Retinal pigment epithelial cell (primary cell): Measurements from ENCODE around the gene ASCL5.

Experiments used
- DNase-seq: peaks from one replicate; pipeline ENCODE4 v3.0.0-alpha.2; 2010; ENCODE audit warnings: low read depth
- H3K4me3 ChIP-seq: 2 replicates; pipeline ENCODE4 v1.5.1; 2011; ENCODE audit warnings: mild to moderate bottlenecking, low read length, control low read depth, moderate library complexity
- TF ChIP-seq, protein P1 (sequence below): conservative IDR thresholded peaks from 2 replicates; pipeline ENCODE4 v1.5.1; 2011; ENCODE audit warnings: low read depth, low read length, control low read depth, inconsistent platforms

ASCL5 gene

DNA sequence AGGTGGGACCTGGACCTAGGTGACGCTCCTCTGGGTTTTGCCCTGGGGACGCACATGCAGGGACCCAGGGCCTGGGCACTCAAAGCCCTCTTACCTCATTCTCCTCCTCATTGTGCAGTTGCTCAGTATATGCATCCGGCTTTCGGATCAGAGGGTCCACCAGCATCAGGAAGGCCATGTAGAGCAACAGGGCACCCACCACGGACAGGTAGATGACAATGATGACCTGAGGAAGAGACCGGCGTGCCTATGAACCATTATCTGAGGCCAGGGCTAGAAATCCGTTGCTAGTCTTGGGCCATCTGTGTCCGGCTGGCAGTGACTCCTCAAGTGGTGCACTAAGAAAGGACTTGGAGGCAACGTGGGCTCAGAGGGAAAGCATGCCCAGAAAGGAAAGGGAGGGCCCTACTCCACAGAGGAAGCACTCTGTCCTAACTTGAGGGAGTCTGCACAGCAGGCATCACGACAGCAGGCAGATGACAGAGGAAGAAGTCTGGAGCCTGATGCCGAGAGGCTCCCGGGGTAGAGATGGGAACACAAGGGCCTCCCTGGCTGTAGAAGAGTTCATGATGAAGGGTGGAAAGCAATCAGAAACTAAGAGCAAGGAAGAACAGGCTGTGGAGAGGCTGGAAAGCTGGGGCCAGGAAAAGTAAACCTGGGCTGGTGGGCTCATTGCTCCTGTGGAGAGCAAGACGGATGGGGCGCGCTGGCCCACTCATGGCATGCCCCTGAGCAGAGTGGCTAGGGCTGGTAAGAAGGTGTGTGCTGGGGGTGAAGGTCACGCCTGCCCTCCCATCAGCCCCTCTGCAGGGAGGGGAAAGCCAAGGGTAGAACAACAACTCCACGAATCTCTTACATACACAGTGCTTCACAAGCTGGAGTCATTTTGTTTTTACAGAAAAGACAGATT is 17.0 kb upstream of the ASCL5 start:
- TF ChIP-seq, protein P1, sequence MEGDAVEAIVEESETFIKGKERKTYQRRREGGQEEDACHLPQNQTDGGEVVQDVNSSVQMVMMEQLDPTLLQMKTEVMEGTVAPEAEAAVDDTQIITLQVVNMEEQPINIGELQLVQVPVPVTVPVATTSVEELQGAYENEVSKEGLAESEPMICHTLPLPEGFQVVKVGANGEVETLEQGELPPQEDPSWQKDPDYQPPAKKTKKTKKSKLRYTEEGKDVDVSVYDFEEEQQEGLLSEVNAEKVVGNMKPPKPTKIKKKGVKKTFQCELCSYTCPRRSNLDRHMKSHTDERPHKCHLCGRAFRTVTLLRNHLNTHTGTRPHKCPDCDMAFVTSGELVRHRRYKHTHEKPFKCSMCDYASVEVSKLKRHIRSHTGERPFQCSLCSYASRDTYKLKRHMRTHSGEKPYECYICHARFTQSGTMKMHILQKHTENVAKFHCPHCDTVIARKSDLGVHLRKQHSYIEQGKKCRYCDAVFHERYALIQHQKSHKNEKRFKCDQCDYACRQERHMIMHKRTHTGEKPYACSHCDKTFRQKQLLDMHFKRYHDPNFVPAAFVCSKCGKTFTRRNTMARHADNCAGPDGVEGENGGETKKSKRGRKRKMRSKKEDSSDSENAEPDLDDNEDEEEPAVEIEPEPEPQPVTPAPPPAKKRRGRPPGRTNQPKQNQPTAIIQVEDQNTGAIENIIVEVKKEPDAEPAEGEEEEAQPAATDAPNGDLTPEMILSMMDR: no peak
- DNase-seq: no peak
- H3K4me3 ChIP-seq: no peak overlapping the region

DNA sequence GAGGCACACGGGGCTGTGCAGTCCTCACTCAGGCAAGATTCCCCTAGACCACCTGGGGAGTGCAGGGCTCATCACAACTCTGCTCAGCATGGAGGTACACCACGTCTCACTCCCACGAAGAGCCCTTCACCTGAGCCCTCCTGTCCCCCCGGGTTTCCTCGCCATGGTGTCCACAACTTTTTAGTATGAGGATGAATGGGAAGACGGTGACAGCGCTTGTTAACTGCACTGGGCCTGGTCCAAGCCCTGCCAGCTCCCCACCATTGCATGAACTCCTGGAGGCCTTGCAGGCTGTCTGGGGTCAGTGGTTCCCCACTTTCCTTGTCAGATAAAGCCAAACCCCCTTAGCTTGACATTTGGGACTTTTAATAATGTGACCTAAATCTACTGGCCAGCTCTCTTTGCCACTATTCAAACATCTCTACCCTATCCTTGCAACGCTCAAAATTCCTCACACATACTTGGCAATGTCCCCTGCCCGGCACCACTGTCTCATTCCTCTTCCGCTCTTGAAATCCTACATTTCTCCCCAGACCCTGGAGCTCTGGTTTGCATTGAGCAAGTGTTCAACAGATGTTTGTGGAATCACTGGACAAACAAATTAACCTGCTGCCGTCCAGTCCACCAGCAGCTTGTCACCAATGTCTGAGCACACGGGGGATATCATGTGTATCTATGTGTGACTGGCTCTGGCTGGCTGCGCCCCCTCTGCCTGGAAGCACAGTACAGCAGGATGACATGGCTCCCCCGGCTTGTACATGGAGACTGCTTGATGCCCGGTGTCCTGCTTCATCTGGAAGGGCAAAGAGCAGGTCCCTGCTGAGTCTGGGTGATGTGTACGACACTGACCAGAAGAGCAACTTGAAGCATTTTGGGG is 16.1 kb upstream of the ASCL5 start:
- TF ChIP-seq, protein P1: no peak

DNA sequence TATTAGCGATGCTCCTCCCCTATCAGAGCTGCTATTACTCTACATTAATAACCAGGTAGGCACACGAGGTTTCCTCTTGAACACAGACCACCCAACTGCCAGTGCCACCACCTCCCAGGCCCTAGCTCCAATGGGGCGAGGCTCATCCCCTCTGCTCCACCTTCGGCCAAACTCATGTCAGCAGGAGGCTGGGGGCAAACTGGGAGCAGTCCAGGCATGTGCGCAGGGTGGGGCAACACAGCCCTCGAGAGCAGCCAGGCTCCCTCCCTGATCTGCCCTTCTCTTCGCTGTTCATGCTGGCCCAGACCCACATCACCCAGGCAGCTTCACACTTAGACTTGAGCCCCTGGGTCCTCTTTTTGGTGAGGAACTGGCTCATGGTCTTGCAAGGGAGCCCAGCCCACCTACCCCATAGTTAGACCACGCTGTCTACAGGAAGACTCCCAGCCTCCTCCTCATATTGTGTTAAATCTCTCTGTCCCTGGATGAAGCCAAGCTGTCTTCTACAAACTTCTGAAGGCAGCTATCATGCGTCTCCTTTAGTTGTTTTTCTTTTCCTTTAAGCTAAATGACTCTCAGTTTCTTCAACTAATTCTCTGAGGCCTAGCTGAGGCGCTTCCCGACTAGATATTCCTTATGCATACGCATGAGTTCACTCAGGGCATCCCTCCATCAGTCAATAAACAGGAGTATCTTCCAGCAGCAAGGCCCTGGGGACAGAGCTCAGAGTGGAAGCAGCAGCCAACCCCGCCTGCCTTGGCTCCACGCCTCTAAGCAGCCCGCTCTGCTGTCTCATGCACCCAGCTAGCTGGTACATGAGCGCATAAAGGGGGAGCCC is 15.2 kb upstream of the ASCL5 start:
- TF ChIP-seq, protein P1: no peak
- DNase-seq: no peak
- no peak overlapping the region for H3K4me3 ChIP-seq

More for the DNA sequence above, 16.1 kb upstream of the ASCL5 start:
- H3K4me3 ChIP-seq: no peak overlapping the region
- no peak for DNase-seq

DNA sequence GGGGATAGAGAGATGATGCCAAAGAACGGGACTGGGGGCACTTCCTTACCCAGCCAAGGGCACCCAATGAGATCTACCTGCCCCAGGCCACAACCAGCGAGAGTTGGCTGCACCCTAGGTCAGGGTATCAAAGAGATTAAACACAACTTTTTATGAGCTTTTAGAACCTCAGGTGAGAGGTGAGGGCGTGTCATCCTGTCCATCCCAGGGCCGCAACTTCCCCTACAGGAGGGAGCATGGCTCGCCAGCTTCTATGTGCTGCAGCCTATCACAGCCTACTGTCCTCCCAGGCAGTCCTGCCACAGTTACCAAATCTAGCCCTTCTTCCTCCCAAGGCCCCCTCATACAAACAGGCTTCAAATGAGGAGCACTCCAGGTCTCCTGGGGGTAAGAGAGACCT is 14.4 kb upstream of the ASCL5 start:
- TF ChIP-seq, protein P1: no peak
- no peak overlapping the region for H3K4me3 ChIP-seq
- DNase-seq: no peak

DNA sequence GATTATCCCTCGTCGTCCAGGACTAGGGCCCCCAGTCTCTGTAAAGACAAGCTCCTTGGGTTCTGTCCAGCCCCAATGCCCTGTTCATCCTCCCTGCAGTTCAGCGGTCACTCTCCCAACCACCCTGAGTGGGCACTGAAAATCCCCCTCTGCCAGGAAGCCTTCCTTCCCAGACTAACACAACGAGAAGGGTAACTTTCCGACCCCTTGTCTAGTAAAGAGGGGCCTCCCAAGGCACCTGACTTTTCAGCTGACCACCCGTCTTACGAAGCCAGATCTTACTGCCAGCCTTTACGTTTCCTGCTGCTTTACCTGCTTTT is 13.9 kb upstream of the ASCL5 start:
- TF ChIP-seq, protein P1: no peak
- H3K4me3 ChIP-seq: no peak overlapping the region
- no peak for DNase-seq

DNA sequence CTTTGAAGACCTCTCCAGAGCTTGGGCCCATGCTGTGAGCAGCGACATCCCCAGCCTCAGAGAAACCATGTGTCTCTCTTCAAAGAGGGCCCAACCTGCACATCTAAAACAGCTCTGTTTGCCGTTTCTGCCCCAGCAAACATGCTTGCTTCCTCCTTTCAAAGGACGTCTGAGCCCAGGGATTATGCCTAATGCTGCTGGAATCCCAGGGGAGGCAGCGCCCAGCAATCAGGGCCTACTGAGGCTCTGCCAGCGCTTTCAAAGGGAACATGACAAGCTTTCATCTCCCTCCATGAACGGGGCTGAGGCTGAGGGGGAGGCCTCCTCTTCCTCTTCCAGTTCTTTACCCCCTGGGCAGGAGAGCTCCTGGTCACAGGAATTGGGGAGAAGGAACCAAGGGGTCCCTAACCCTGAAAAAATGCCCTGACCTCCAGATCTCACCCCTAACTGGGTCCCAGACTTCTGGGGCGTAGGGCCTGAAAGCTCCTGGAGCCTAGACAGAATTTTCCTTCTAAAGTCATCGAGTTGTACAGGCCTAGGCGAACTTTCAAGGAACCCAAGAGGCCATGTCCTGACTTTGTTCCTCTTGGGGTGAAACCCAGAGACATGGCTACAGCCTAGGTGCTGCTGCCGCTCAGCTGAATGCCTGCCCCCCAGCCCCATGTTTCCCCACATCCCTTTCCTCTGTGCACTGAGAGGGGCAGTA is 13.4 kb upstream of the ASCL5 start:
- H3K4me3 ChIP-seq: no peak overlapping the region
- TF ChIP-seq, protein P1: no peak
- DNase-seq: no peak
